Loucy (cell line): ENCODE measurements around the gene ANTXRL.
"Not testable (repeated sequence)": the region's sequence is repeated elsewhere in the genome, so short reads cannot be mapped to it uniquely, and the experiment has no call there.

Experiments
- H2AFZ ChIP-seq: fragments of 200-600 bp; sonication (generic); 2 replicates; pipeline ENCODE4 v1.6.0; 2016; ENCODE audit warnings: antibody characterized with exemption, mild to moderate bottlenecking, low read length, moderate library complexity
- H3F3A ChIP-seq: fragments of 200-600 bp; 2 replicates; pipeline ENCODE4 v1.6.0; 2016; ENCODE audit warnings: antibody characterized with exemption, low read depth, mild to moderate bottlenecking
- H3K27me3 ChIP-seq: fragments of 200-600 bp; sonication (generic); 2 replicates; pipeline ENCODE4 v1.6.1; 2014; ENCODE audit warnings: low read length, mild to moderate bottlenecking; ENCODE audit not compliant: insufficient read depth, poor library complexity, severe bottlenecking
- H3K36me3 ChIP-seq: fragments of 200-600 bp; sonication (generic); 2 replicates; pipeline ENCODE4 v1.6.1; 2016; ENCODE audit warnings: low read length; ENCODE audit not compliant: insufficient read depth
- H3K4me1 ChIP-seq: fragments of 200-600 bp; sonication (generic); 2 replicates; pipeline ENCODE4 v1.5.1; 2014; ENCODE audit warnings: low read length, mild to moderate bottlenecking; ENCODE audit not compliant: insufficient read depth, poor library complexity, severe bottlenecking
- H3K4me2 ChIP-seq: fragments of 200-600 bp; sonication (generic); 2 replicates; pipeline ENCODE4 v1.6.0; 2014; ENCODE audit warnings: antibody characterized with exemption, low read length, low read depth, mild to moderate bottlenecking; ENCODE audit not compliant: poor library complexity, severe bottlenecking
- H3K4me3 ChIP-seq: fragments of 200-600 bp; sonication (generic); 2 replicates; pipeline ENCODE4 v1.5.1; 2014; ENCODE audit warnings: low read length, mild to moderate bottlenecking, mixed read lengths; ENCODE audit not compliant: poor library complexity, severe bottlenecking
- H3K79me2 ChIP-seq: fragments of 200-600 bp; sonication (generic); 2 replicates; pipeline ENCODE4 v1.6.1; 2014; ENCODE audit warnings: low read length; ENCODE audit not compliant: insufficient read depth
- H3K9ac ChIP-seq: fragments of 200-600 bp; sonication (generic); 2 replicates; pipeline ENCODE4 v1.6.0; 2014; ENCODE audit warnings: mild to moderate bottlenecking, low read depth, low read length, moderate library complexity; ENCODE audit not compliant: poor library complexity, severe bottlenecking
- H3K9me2 ChIP-seq: fragments of 200-600 bp; sonication (generic); replicated peaks from 2 replicates; pipeline ENCODE4 v1.6.1; 2016; ENCODE audit warnings: low read depth, low read length, mixed read lengths
- H3K9me3 ChIP-seq: fragments of 200-600 bp; sonication (generic); 2 replicates; pipeline ENCODE4 v1.6.1; 2014; ENCODE audit warnings: mild to moderate bottlenecking, antibody characterized with exemption, low read length, low read depth; ENCODE audit not compliant: insufficient read depth
- H4K20me1 ChIP-seq: fragments of 200-600 bp; sonication (generic); 2 replicates; pipeline ENCODE4 v1.6.0; 2014; ENCODE audit warnings: antibody characterized with exemption, low read length, mild to moderate bottlenecking; ENCODE audit not compliant: insufficient read depth, poor library complexity, severe bottlenecking
- CTCF ChIP-seq: fragments of 200-600 bp; sonication (generic); conservative IDR thresholded peaks from 2 replicates; pipeline ENCODE4 v1.5.1; 2014; ENCODE audit warnings: mild to moderate bottlenecking, antibody characterized with exemption, low read length
- EZH2phosphoT487 ChIP-seq: fragments of 200-600 bp; IDR thresholded peaks from 2 replicates; pipeline ENCODE4 v1.6.1; 2018; ENCODE audit warnings: antibody characterized with exemption, mild to moderate bottlenecking, moderate library complexity, borderline replicate concordance

Gene ANTXRL

GRCh38 chr10:46255801-46256747, 30.7 kb upstream of the ANTXRL start:
- TF ChIP-seq CTCF (peak; percentile 79), EZH2phosphoT487 (no peak)
- H3K4me2 ChIP-seq = no peak overlapping the region
- H2AFZ ChIP-seq = no peak overlapping the region
- no peak overlapping the region for H3K9ac ChIP-seq
- no peaks in the 10 kb centered on the region for H4K20me1 ChIP-seq
- no peaks in the 10 kb centered on the region for H3F3A ChIP-seq
- H3K27me3 ChIP-seq = no peaks in the 10 kb centered on the region
- H3K4me3 ChIP-seq = no peak overlapping the region
- H3K4me1 ChIP-seq = no peaks in the 10 kb centered on the region
- no peaks in the 10 kb centered on the region for H3K9me2 ChIP-seq
- H3K9me3 ChIP-seq = no peaks in the 10 kb centered on the region
- H3K36me3 ChIP-seq = peaks cover 5% of the 10 kb centered on the region; the same call in 1 of the 2 replicates
- no peaks in the 10 kb centered on the region for H3K79me2 ChIP-seq

GRCh38 chr10:46257099-46257498, 29.7 kb upstream of the ANTXRL start:
- no peaks in the 10 kb centered on the region for H3K27me3 ChIP-seq
- peaks cover 5% of the 10 kb centered on the region; the same call in 1 of the 2 replicates for H3K36me3 ChIP-seq
- H3K9me3 ChIP-seq = no peaks in the 10 kb centered on the region
- no peak overlapping the region for H3K9ac ChIP-seq
- no peaks in the 10 kb centered on the region for H3K4me1 ChIP-seq
- H2AFZ ChIP-seq = no peak overlapping the region
- H3K79me2 ChIP-seq = no peaks in the 10 kb centered on the region
- H3K4me2 ChIP-seq = no peak overlapping the region
- no peaks in the 10 kb centered on the region for H3K9me2 ChIP-seq
- H3F3A ChIP-seq = no peaks in the 10 kb centered on the region
- TF ChIP-seq CTCF = no peak
- no peak for TF ChIP-seq EZH2phosphoT487
- no peaks in the 10 kb centered on the region for H4K20me1 ChIP-seq
- H3K4me3 ChIP-seq = no peak overlapping the region

GRCh38 chr10:46262906-46263560, 23.8 kb upstream of the ANTXRL start:
- not testable (repeated sequence) for H3K9ac ChIP-seq, H2AFZ ChIP-seq, H3K9me2 ChIP-seq, H3K4me2 ChIP-seq, H3K4me3 ChIP-seq, H3F3A ChIP-seq, H3K9me3 ChIP-seq, H4K20me1 ChIP-seq, H3K36me3 ChIP-seq, H3K27me3 ChIP-seq
- Histone ChIP-seq H3K79me2 (peaks cover 14% of the 10 kb centered on the region), H3K4me1 (peaks cover 21% of the 10 kb centered on the region)
